ENCODE results near the gene CHST11. TPM values are rescaled to one million over a fixed set of nuclear protein-coding genes. Genes with fewer than 3 reads are reported as not detected.

Gene CHST11
- total RNA-seq, 1 donor from 2014 or later: 1.2 TPM

GRCh38 chr12:104459368-104459909 lies 2.7 kb downstream of the CHST11 start:
- ATAC-seq: no peak
- DNase-seq (ENCODE audit: low spot score): no peak

DNA sequence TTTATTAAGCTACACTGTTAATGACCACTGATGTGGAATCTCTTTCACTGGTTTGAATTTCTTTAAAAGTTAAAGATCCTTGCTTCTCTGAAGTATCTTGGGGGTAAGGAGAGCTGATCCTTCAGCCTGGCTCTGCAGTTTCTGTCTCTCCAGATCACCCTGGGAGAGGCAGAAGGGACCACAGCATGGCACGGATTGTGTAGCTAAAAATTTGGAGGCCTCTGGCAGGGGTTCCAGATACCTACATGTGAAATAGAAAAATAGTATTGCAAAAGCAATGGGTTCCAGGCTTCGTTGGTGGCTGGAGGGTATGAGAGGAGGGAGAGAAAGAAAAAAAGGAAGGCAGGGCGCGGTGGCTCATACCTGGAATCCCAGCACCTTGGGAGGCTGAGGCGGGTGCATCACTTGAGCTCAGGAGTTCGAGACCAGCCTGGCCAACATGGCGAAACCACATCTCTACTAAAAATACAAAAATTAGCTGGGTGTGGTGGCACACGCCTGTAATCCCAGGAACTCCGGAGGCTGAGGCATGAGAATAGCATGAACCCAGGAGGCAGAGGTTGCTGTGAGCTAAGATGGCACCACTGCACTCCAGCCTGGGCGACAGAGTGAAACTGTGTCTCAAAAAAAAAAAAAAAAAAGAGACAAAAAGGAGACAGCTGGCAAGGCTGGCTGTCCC lies 3.4 kb downstream of the CHST11 start:
- DNase-seq (ENCODE audit: low spot score) (no peak), ATAC-seq (no peak)

GRCh38 chr12:104460973-104461698 lies 4.4 kb downstream of the CHST11 start:
- ATAC-seq: no peak
- no peak for DNase-seq (ENCODE audit: low spot score)

DNA sequence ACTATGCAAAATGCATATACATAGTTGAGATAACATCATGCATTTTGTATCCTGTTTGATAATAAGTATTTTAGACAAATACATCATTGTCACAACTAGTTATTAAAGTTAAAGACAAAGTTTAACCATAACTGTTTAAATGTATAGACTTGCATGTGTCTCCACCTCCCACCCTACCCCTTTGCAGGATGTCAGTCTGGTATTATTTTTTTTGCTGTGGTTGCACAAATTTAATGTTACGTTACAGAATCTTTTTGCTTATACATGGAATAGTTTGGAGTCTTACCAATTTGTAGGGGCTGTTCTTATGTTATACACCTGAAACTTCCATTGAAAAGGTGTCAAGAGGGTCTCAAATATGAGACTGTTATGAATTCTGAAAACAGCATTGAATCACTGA lies 5.6 kb downstream of the CHST11 start:
- DNase-seq (ENCODE audit: low spot score) (no peak), ATAC-seq (no peak)

DNA sequence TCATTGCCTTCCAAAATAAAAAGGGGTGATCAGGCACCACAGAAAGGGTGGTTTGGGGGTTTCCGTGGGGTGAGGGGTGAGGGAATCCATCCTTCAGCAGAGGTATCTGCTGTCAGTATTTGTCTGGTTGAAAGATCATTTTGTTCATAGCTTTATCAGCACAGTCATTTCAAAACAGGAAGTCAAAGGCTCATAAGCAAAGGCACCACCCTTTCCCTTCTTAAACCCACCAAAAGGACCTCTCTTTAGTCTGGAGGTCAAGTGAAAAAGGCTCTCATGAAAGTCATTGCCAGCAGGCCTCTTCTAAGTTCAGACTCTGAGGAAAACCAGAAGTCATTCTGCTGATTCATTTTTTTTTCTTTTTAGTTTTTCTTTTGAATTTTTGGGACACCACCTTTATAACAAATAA lies 6.2 kb downstream of the CHST11 start:
- DNase-seq (ENCODE audit: low spot score) (no peak), ATAC-seq (peak; percentile 48)

- ATAC-seq (no peak), DNase-seq (ENCODE audit: low spot score) (no peak)
Measured at GRCh38 chr12:104463368-104463767, 6.6 kb downstream of the CHST11 start.

DNA sequence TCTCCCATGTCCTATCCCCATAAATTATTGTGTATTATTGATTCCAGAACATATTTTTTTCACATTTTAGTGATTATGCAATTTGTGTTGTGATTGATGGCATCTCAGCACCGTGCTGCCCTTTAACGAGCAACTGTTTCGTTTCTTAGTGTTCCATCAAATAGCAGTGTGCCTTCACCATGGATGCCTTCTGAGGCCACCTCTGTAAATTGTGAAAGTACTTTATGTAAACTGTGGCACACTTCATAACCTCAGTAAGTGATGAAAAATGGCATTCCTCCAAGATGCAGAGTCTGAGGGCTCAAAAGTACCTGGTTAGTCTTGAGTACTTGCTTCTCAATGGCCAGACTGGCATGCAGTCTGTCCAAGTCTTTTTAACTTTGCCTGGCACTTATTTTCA lies 8.2 kb downstream of the CHST11 start:
- ATAC-seq (no peak), DNase-seq (ENCODE audit: low spot score) (no peak)

- DNase-seq (ENCODE audit: low spot score): no peak
- no peak for ATAC-seq
Measured at GRCh38 chr12:104466709-104467345, 10.1 kb downstream of the CHST11 start.

DNA sequence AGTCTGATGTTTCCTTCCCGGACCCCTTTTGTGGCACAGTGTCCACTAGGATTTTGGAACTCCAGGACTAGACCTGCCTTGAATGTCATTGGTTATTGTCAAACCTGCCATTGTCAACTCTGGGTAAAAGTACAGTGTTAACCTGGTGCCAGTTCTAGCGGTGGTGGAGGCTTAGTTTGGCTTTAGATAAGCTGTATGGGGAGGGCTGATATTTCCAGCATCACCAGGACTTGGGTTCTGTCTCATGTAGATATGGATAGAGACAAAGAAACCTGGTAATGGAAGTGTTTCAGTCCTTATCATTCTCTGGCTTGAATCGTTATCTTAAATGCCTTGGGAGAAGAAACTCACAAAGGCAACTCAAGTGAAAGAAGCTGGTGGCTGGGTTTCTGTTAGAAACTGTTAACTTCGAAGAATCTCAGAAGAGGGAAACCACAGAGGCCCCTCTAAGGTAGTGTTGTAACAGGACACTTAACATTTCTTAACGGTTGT lies 10.6 kb downstream of the CHST11 start:
- ATAC-seq (no peak), DNase-seq (ENCODE audit: low spot score) (no peak)

- ATAC-seq (no peak), DNase-seq (ENCODE audit: low spot score) (no peak)
Measured at GRCh38 chr12:104468371-104468770, 11.6 kb downstream of the CHST11 start.

GRCh38 chr12:104469066-104469465 lies 12.3 kb downstream of the CHST11 start:
- DNase-seq (ENCODE audit: low spot score): no peak
- ATAC-seq: no peak

GRCh38 chr12:104469523-104469922 lies 12.8 kb downstream of the CHST11 start:
- ATAC-seq (no peak), DNase-seq (ENCODE audit: low spot score) (no peak)

DNA sequence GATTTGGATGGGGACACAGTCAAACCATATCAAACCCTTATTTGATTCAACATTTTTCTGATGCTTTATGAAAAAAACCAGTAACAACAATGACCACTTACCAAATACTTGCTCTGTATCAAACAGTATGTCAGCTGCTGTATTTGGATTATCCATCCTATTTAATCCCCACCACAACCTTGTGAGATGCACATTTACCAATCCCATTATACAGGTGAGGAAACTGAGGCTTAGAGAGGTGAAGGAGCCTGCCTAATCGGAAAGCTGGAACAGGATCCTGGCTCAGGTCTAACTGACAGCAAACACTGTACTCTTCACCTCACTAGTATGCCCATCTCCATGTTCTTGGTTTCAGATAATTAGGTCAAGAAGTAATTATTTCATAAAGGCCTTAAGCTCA lies 13.8 kb downstream of the CHST11 start:
- DNase-seq (ENCODE audit: low spot score): no peak
- ATAC-seq: no peak

DNA sequence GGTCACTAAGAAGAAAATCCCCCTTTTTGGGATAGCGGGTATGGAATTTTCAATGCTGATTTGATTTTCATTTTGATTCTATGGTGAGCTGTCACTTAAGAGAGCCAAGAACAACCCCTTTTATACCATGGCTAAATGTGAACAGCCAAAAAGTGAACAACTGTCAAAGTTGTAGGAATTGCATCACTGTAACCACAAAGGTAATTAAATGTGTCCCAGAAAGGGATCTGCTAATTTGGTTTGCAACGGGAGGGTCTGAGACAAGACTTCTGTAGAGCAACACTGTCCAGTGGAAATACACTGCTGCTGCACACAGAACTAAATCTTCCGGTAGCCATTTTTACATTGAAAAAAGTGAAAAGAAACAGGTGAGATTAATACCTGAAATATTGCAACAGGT lies 14.6 kb downstream of the CHST11 start:
- ATAC-seq (no peak), DNase-seq (ENCODE audit: low spot score) (no peak)

DNA sequence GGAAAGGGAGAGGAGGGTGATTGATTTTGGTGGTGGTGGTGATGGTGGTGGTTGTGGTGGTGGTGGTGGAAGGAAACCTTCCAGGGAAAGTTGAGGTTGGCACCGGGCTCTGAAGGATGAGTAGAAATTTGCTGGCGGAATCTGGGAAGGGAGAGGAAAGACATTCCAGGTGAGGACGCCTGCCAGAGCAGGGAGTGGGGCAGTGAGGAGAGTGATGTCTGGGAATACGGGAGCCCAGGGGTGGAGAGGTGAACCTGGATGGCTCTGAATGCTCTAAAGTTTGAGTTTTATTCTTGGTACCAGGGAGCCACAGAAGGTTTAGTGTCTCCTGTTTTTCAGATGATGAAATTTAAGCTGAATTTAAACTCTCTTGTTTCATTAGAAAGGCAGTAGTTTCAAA lies 16.0 kb downstream of the CHST11 start:
- no peak for ATAC-seq
- no peak for DNase-seq (ENCODE audit: low spot score)

DNA sequence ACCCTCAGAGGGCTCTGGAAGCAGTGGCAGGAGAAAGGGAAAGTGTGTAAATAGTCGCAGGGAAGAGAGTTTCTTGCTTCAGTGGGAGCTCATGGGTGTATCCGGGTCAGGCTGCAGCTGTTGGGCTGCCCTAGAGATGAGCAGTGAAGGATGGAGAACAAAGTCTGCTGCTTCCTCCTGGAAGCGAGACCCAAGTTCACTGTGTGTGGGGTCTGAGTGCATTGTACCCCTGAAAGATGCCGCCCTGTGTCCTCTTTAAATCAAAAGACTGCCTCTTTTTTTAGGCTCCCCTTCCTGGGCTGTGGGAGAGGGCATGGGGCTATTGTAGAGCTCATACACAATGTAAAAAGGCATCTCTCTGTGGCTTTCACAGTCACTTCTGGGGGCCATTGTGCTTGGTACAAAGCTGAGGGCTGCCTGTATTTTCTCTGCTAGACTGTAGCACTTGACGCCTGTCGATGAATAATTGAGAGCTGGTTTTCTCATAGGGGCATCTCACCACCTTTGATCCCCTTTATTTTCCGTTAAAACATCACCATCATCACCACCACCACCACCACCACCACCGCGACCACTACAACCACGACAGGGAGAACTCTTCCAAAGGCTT lies 16.7 kb downstream of the CHST11 start:
- DNase-seq (ENCODE audit: low spot score): no peak
- peak; percentile 36 for ATAC-seq

DNA sequence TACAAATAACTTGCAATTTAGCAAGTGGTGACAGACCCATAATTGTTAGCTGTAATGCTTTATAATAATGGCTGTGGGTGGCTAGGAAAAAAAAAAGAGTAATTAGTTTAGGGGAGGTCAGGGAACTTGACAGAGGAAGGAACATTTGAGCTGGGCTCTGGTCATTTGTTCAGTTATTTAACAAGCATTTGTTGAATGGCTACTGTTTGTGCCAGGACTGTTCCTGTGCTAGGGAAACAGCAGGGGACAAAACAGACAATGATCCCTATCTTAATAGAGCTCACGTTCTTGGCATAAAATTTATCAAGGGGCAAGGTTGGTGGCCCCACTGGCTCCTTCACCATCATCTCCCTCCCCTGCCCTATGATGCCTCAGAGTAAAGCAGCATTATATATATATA lies 18.5 kb downstream of the CHST11 start:
- DNase-seq (ENCODE audit: low spot score) (no peak), ATAC-seq (no peak)

DNA sequence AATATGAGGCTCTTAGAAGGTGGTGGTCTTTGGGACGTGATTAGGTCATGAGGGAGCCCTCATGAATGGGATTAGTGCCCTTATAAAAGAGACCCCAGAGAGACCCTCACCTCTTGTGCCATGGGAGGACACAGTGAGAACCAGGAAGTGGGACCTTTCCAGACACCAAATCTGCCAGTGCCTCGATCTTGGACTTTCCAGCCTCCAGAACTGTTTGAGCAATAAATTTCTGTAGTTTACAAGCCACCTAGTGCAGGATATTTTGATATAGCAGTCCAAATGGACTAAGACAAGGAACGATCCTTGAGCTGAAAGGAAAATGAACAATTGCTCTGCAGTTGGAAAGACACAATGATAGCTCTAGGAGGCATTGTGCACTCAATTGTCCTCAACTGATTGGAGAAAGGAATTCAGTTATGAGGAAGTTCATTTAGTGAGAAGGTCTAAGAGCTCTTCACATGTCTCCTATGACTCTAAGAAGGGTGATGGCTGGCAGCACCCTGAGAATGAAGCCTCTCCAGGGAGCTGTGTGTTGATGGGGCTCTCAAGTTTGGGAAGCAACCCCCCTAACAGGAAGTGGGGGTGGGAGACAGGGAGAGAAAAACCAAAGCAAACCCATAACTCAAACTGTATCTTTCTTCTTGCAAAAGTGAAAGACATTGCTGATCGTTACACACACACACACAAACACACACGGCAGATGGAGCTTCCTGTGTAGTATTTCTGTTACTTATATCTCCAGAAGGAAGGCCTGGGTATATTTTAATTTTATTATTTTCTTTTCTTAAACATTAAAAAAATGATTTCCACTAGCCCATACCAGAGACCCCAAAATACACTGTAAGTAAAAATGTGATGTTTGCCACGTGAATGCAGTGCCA lies 21.0 kb downstream of the CHST11 start:
- DNase-seq (ENCODE audit: low spot score) (no peak), ATAC-seq (no peak)

DNA sequence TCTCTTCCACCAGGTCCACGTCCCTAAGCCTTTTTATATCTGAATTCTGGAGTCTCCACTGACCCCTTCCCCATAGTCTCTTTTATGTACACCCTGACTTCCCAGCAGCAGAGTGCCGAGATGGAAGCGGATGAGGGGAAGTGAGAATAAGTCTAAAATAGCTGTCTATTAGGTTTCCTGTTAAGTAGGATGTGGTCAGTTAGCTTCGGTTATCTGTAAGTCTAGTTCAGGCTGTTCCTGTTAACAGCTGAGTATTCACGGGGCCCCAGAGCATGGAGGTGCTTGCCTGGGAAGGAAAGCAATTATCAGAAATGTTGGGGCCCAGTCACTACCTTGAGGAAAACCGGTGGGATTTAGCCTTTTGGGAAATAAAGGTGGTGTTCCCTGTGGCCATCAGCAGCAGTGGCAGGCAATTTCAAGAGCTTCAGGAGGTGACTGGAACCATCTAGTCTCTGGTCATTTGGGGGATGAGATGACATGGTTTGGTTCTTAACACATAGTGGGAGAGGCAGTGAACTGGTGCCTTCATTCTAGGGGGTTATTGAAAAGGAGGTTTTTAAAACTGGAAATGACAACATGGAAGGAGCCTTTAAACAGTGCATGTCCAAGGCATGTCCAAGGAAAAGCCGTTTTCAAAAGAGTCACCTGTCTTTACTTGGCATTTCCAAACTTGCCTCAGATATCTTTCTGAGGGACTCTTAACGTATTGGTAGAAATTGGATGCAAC lies 21.8 kb downstream of the CHST11 start:
- ATAC-seq: peak; percentile 52

More for the DNA sequence above, 21.8 kb downstream of the CHST11 start:
- no peak for DNase-seq (ENCODE audit: low spot score)

Data from left lobe of liver (tissue), 2 donors.